HCT116 (cell line): ENCODE results near the gene FAM110A. TPM values are rescaled to one million over a fixed set of nuclear protein-coding genes. Genes with fewer than 3 reads are reported as not detected.

Experiments
- ATAC-seq: fragments of 200-7000 bp; cut with Tn5 transposase; 2 replicates; pipeline ENCODE4 v1.9.1; 2020; ENCODE audit warnings: mild to moderate bottlenecking, moderate library complexity
- BruUV-seq: library from RNA; stranded (reverse); fragments of 400-500 nt; replicated peaks from 2 replicates; lab custom pipeline; 2021; lab: Mats Ljungman, UMichigan
- CTCF ChIA-PET: fragments of 300-600 bp; sonication (Branson Sonifier 250); formaldehyde crosslinking; loops from one replicate; lab custom pipeline; 2021; ENCODE audit warnings: antibody characterized with exemption; lab: Charles Lee
- POLR2A ChIA-PET: fragments of 300-600, 350-600 bp; sonication (Branson Sonifier 250); formaldehyde crosslinking; loops from one replicate; lab custom pipeline; 2021; ENCODE audit warnings: antibody characterized with exemption; lab: Charles Lee
- RAD21 ChIA-PET, 2 experiments: fragments of 300-600 bp; sonication (Branson Sonifier 250); formaldehyde crosslinking; loops; one replicate each; lab custom pipeline; 2023; ENCODE audit warnings: low total read pairs in 2 of 2; ENCODE audit not compliant: uncharacterized antibody in 2 of 2, unreplicated experiment in 2 of 2, low non-redundant PET in 1 of 2; lab: Charles Lee
- DNase-seq: peaks from one replicate; pipeline ENCODE4 v3.0.0-alpha.2; 2010; ENCODE audit warnings: low read depth, low spot score
- H2AFZ ChIP-seq: fragments of 200-600 bp; shearing (Covaris generic), sonication (generic); 2 replicates; pipeline ENCODE4 v1.6.1; 2017; ENCODE audit warnings: low read depth, mixed run types, mixed read lengths, antibody characterized with exemption, low read length; ENCODE audit not compliant: poor library complexity, severe bottlenecking
- H3K27ac ChIP-seq: 2 replicates; pipeline ENCODE4 v1.5.1; 2012; ENCODE audit warnings: low read depth, low read length
- H3K27me3 ChIP-seq: fragments of 200-600 bp; sonication (generic); 2 replicates; pipeline ENCODE4 v1.6.1; 2016; ENCODE audit warnings: mixed run types, low read length, mixed read lengths; ENCODE audit not compliant: insufficient read depth
- H3K36me3 ChIP-seq, 2 experiments: fragments of 200-500 bp in 1 of 2; fragments of 200-600 bp in 1 of 2; sonication (Bioruptor generic) in 1 of 2; sonication (generic) in 1 of 2; 2 replicates each; pipeline versions ENCODE4 v1.5.1 to v1.6.1; 2014 to 2016; ENCODE audit warnings: low read length in 2 of 2, inconsistent platforms in 1 of 2, mixed read lengths in 1 of 2, mixed run types in 1 of 2; ENCODE audit not compliant: insufficient read depth in 2 of 2, control insufficient read depth in 1 of 2
- H3K4me1 ChIP-seq, 2 experiments: fragments of 200-600 bp in 1 of 2; sonication (generic) in 1 of 2; 2 replicates each; pipeline versions ENCODE4 v1.5.1 to v1.6.1; 2012 to 2017; ENCODE audit warnings: low read length in 2 of 2, inconsistent platforms in 1 of 2, mild to moderate bottlenecking in 1 of 2, mixed read lengths in 1 of 2, mixed run types in 1 of 2, moderate library complexity in 1 of 2; ENCODE audit not compliant: insufficient read depth in 2 of 2, control insufficient read depth in 1 of 2
- H3K4me2 ChIP-seq: fragments of 200-600 bp; sonication (generic); 2 replicates; pipeline ENCODE4 v1.6.1; 2017; ENCODE audit warnings: mixed run types, low read length, mixed read lengths
- H3K4me3 ChIP-seq, 2 experiments: fragments of 200-600 bp in 1 of 2; sonication (generic) in 1 of 2; replicated peaks in 1 of 2; 2 replicates each; pipeline ENCODE4 v1.5.1; 2011 to 2016; ENCODE audit warnings: low read length in 2 of 2, control low read depth in 1 of 2, low read depth in 1 of 2, mild to moderate bottlenecking in 1 of 2, mixed read lengths in 1 of 2, mixed run types in 1 of 2
- H3K79me2 ChIP-seq: fragments of 200-600 bp; sonication (generic); 2 replicates; pipeline ENCODE4 v1.6.1; 2017; ENCODE audit warnings: mild to moderate bottlenecking, mixed run types, low read length, moderate library complexity, mixed read lengths; ENCODE audit not compliant: insufficient read depth
- H3K9ac ChIP-seq: fragments of 200-600 bp; sonication (generic); 2 replicates; pipeline ENCODE4 v1.6.1; 2016; ENCODE audit warnings: low read length, mixed read lengths
- H3K9me2 ChIP-seq: fragments of 200-600 bp; sonication (generic), shearing (Covaris generic); 2 replicates; pipeline ENCODE4 v1.6.1; 2017; ENCODE audit warnings: mixed run types, mild to moderate bottlenecking, moderate library complexity; ENCODE audit not compliant: insufficient read depth
- H3K9me3 ChIP-seq, 2 experiments: fragments of 200-500 bp in 1 of 2; fragments of 200-600 bp in 1 of 2; sonication (Bioruptor generic) in 1 of 2; sonication (generic) in 1 of 2; 2 replicates each; pipeline ENCODE4 v1.6.1; 2014 to 2017; ENCODE audit warnings: low read length in 2 of 2, mixed read lengths in 2 of 2, inconsistent platforms in 1 of 2, low read depth in 1 of 2, mild to moderate bottlenecking in 1 of 2, mixed run types in 1 of 2, moderate library complexity in 1 of 2; ENCODE audit not compliant: control insufficient read depth in 1 of 2, insufficient read depth in 1 of 2
- H4K20me1 ChIP-seq: fragments of 200-600 bp; sonication (generic), shearing (Covaris generic); 2 replicates; pipeline ENCODE4 v1.6.1; 2017; ENCODE audit warnings: mixed run types, mild to moderate bottlenecking, moderate library complexity; ENCODE audit not compliant: insufficient read depth
- CBX3 ChIP-seq: IDR thresholded peaks from 2 replicates; pipeline ENCODE4 v1.6.1; 2012; ENCODE audit warnings: low read depth
- CEBPB ChIP-seq: IDR thresholded peaks from 2 replicates; pipeline ENCODE4 v1.6.1; 2012; ENCODE audit warnings: low read depth
- ELF1 ChIP-seq: IDR thresholded peaks from 2 replicates; pipeline ENCODE4 v1.6.1; 2012; ENCODE audit warnings: low read depth, borderline replicate concordance
- EZH2phosphoT487 ChIP-seq: fragments of 200-600 bp; IDR thresholded peaks from 2 replicates; pipeline ENCODE4 v1.6.1; 2018; ENCODE audit warnings: antibody characterized with exemption, borderline replicate concordance
- SRF ChIP-seq: IDR thresholded peaks from 2 replicates; pipeline ENCODE4 v1.6.1; 2012; ENCODE audit warnings: low read depth
- YY1 ChIP-seq: IDR thresholded peaks from 2 replicates; pipeline ENCODE4 v1.6.1; 2011; ENCODE audit warnings: low read length, low read depth, moderate library complexity, mild to moderate bottlenecking; ENCODE audit not compliant: insufficient replicate concordance; ENCODE audit errors: extremely low read depth
- intact Hi-C: fragments of 100-400 bp; cut with micrococcal nuclease; formaldehyde crosslinking; loops from 2 replicates; pipeline ENCODE4 v1.10.0; 2022
- total RNA-seq: library from RNA; stranded (reverse); gene quantifications from one replicate; pipeline ENCODE4 v1.2.1, GENCODE V29; 2021; ENCODE audit not compliant: unreplicated experiment
- TF ChIP-seq, protein P1 (sequence below), 3 experiments: fragments of 200-600 bp in 1 of 3; sonication (generic) in 1 of 3; IDR thresholded peaks in 2 of 3; conservative IDR thresholded peaks in 1 of 3; 2 replicates each; pipeline ENCODE4 v1.5.1; 2012 to 2017; ENCODE audit warnings: low read depth in 2 of 3, low read length in 2 of 3, antibody characterized with exemption in 1 of 3, borderline replicate concordance in 1 of 3, control low read depth in 1 of 3, mild to moderate bottlenecking in 1 of 3, mixed read lengths in 1 of 3, mixed run types in 1 of 3, moderate library complexity in 1 of 3; ENCODE audit not compliant: insufficient read depth in 1 of 3
- TF ChIP-seq, protein P2 (sequence below): IDR thresholded peaks from 2 replicates; pipeline ENCODE4 v1.6.1; 2012
- TF ChIP-seq, protein P3 (sequence below): IDR thresholded peaks from 2 replicates; pipeline ENCODE4 v1.6.1; 2012

FAM110A gene
- total RNA-seq, 1 experiment from 2014 or later: 26.4 TPM

DNA sequence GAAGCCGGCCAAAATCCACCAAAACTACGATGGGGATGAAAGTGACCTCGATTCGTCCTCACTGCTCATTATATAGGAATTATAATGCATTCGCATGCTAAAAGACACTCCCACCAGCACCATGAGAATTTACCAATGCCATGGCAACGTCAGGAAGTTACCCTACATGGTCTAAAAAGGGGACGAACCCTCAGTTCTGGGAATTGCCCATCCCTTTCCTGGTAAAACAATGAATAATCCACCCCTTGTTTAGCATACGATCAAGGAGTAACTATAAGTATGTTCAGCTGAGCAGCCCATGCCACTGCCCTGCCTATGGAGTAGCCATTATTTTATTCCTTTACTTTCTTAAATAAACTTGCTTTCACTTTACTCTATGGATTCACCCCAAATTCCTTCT lies 20.1 kb upstream of the FAM110A start (continued):
- TF ChIP-seq, protein P1, sequence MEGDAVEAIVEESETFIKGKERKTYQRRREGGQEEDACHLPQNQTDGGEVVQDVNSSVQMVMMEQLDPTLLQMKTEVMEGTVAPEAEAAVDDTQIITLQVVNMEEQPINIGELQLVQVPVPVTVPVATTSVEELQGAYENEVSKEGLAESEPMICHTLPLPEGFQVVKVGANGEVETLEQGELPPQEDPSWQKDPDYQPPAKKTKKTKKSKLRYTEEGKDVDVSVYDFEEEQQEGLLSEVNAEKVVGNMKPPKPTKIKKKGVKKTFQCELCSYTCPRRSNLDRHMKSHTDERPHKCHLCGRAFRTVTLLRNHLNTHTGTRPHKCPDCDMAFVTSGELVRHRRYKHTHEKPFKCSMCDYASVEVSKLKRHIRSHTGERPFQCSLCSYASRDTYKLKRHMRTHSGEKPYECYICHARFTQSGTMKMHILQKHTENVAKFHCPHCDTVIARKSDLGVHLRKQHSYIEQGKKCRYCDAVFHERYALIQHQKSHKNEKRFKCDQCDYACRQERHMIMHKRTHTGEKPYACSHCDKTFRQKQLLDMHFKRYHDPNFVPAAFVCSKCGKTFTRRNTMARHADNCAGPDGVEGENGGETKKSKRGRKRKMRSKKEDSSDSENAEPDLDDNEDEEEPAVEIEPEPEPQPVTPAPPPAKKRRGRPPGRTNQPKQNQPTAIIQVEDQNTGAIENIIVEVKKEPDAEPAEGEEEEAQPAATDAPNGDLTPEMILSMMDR (IDR thresholded peaks at IDR 0.05 in 2 of 3, conservative IDR thresholded peaks at IDR 0.05 in 1 of 3; ENCODE audit: borderline replicate concordance in 1 of 3, insufficient read depth in 1 of 3, low read depth in 2 of 3, low read length in 2 of 3): no peak
- TF ChIP-seq, protein P2, sequence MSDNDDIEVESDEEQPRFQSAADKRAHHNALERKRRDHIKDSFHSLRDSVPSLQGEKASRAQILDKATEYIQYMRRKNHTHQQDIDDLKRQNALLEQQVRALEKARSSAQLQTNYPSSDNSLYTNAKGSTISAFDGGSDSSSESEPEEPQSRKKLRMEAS: no peak
- no peak for TF ChIP-seq YY1
- TF ChIP-seq CEBPB: no peak
- TF ChIP-seq EZH2phosphoT487: no peak

DNA sequence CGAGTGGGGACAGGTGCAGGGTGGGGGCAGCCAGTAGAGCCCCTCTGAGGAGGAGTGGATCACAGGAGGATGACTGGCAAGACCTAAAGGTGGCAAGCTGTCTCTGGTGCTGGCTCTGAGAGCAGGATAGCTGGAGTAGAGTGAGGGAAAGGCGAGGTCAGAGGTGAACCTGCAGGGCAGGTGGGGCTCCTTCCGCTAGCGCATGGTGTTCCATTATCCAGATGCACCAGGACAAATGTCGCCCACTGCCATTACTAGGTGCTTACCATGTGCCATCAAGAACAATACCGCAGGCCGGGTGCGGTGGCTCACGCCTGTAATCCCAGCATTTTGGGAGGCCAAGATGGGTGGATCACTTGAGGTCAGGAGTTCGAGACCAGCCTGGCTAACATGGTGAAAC lies 18.3 kb upstream of the FAM110A start:
- ChIA-PET RAD21 (interaction anchor here in 1 of 2 experiments (1.0 kb wide), 1 partner anchor 141 kb away, joined by 3 read pairs; no protein-coding TSS in a partner anchor), POLR2A (no interaction called here)
- Histone ChIP-seq H3K9me3 (no peaks in the 10 kb centered on the region), H3K4me3 (no peak overlapping the region), H3K27me3 (no peaks in the 10 kb centered on the region), H3K27ac (no peak overlapping the region), H3K4me2 (no peak overlapping the region), H3K36me3 (no peaks in the 10 kb centered on the region), H3K4me1 (peaks cover 8 to 16% of the 10 kb centered on the region in 2 experiments), H4K20me1 (no peaks in the 10 kb centered on the region), H2AFZ (no peak overlapping the region), H3K79me2 (no peaks in the 10 kb centered on the region), H3K9me2 (no peaks in the 10 kb centered on the region)
- intact Hi-C loops: loop anchor here (10.0 kb wide), 1 partner anchor 370 kb away; the partner anchor contains the start of gene TMEM74B
- DNase-seq: no peak
- no peak for ATAC-seq
- TF ChIP-seq CBX3 (no peak), SRF (no peak), ELF1 (no peak)
- TF ChIP-seq, protein P1 (IDR thresholded peaks at IDR 0.05 in 2 of 3, conservative IDR thresholded peaks at IDR 0.05 in 1 of 3; ENCODE audit: borderline replicate concordance in 1 of 3, insufficient read depth in 1 of 3, low read depth in 2 of 3, low read length in 2 of 3): no peak
- TF ChIP-seq, protein P3, sequence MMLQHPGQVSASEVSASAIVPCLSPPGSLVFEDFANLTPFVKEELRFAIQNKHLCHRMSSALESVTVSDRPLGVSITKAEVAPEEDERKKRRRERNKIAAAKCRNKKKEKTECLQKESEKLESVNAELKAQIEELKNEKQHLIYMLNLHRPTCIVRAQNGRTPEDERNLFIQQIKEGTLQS: no peak
- TF ChIP-seq, all 23 proteins: peak for 0
- H3K9ac ChIP-seq: no peak overlapping the region
- no TSS peak for BruUV-seq
- CTCF ChIA-PET: interaction anchor here (0.8 to 7.2 kb wide), 3 partner anchors 18 to 153 kb away, joined by 3 to 181 read pairs (median 3); partner anchors contain the start of gene FAM110A
